ENCODE results near the gene INS. TPM values are rescaled to one million over a fixed set of nuclear protein-coding genes. Genes with fewer than 3 reads are reported as not detected.

The INS gene
- total RNA-seq, 4 donors from 2014 or later, result not detected

DNA sequence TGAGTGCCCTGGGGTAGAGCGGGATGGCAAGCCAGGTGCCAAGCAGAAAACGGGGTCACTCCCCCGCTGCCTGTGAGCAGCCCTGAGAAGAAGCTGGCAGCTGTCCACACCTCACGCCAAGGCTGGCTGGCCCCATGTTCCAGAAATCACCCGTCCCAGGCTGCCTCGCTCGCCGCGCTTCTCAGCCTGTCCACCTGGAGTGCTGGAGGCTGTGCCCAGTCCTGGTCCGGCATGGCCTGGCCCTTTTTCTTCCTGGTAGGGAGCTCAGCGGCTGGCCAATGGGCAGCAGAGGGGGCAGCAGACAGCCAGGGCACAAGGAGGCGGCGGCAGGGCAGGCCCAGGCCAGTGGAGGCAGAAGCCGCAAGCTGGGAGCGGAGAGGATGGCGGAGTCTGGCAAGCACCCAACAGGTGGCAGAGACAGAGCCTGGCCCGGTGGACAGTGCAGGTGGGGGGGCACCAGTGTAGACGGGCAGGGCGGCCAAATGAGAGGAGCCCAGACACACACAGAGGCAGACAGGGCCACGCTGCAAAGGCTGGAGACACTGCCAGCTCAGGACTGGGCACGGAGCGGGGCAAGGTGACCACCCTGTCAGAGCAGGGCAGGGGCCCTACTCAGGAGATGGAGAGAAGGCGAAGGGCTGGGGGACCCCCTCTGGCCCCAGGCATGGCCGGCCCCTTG is 47.8 kb upstream of the INS start:
- Histone ChIP-seq H3K27ac (peak overlapping the region; percentile 19 to 36 (median 32)), H3K4me1 (peaks cover 10 to 15% of the 10 kb centered on the region in 2 donors), H3K36me3 (no peaks in the 10 kb centered on the region), H3K9me3 (no peaks in the 10 kb centered on the region), H3K27me3 (no peaks in the 10 kb centered on the region), H3K4me3 (replicated peaks in 1 of 3) (no peak overlapping the region)
- WGBS, 2 donors, result 57 to 66% methylated on average over 8 to 15 of the region's 24 CpGs
- TF ChIP-seq POLR2A (IDR thresholded peaks at IDR 0.05) (no peak), CTCF (IDR thresholded peaks at IDR 0.05) (peak in 5 of 6 experiments; percentile 44 to 74 (median 59))
- peak; percentile 95 to 96 for DNase-seq
- intact Hi-C loops (cut with DNase I), result loop anchor here (10.0 kb wide), 1 partner anchor 316 kb away; no protein-coding TSS in a partner anchor

GRCh38 chr11:2207773-2208621 is 47.0 kb upstream of the INS start:
- Histone ChIP-seq H3K9me3 (no peaks in the 10 kb centered on the region), H3K4me3 (replicated peaks in 1 of 3) (no peak overlapping the region), H3K36me3 (no peaks in the 10 kb centered on the region), H3K27ac (peak overlapping the region in 1 of 3 donors; percentile 32), H3K27me3 (no peaks in the 10 kb centered on the region), H3K4me1 (peaks cover 10 to 21% of the 10 kb centered on the region in 2 donors)
- intact Hi-C loops (cut with DNase I), result loop anchor here (10.0 kb wide), 1 partner anchor 317 kb away; no protein-coding TSS in a partner anchor
- 78 to 79% methylated on average over 22 to 24 of the region's 24 CpGs for whole genome bisulfite sequencing, 2 donors
- DNase-seq, result no peak
- TF ChIP-seq POLR2A (IDR thresholded peaks at IDR 0.05) (no peak), CTCF (IDR thresholded peaks at IDR 0.05) (no peak)

GRCh38 chr11:2207212-2207611 is 46.2 kb upstream of the INS start:
- no peak overlapping the region for H3K4me3 ChIP-seq (replicated peaks in 1 of 3)
- WGBS, 2 donors, result 84% methylated on average over 4 to 5 of the region's 11 CpGs
- peaks cover 12 to 29% of the 10 kb centered on the region in 2 donors for H3K4me1 ChIP-seq
- no peaks in the 10 kb centered on the region for H3K36me3 ChIP-seq
- no peaks in the 10 kb centered on the region for H3K27me3 ChIP-seq
- DNase-seq, result no peak
- no peaks in the 10 kb centered on the region for H3K9me3 ChIP-seq
- no peak for TF ChIP-seq POLR2A (IDR thresholded peaks at IDR 0.05)
- TF ChIP-seq CTCF (IDR thresholded peaks at IDR 0.05), result no peak
- intact Hi-C loops (cut with DNase I), result loop anchor here (10.0 kb wide), 1 partner anchor 318 kb away; no protein-coding TSS in a partner anchor
- H3K27ac ChIP-seq, result no peak overlapping the region

DNA sequence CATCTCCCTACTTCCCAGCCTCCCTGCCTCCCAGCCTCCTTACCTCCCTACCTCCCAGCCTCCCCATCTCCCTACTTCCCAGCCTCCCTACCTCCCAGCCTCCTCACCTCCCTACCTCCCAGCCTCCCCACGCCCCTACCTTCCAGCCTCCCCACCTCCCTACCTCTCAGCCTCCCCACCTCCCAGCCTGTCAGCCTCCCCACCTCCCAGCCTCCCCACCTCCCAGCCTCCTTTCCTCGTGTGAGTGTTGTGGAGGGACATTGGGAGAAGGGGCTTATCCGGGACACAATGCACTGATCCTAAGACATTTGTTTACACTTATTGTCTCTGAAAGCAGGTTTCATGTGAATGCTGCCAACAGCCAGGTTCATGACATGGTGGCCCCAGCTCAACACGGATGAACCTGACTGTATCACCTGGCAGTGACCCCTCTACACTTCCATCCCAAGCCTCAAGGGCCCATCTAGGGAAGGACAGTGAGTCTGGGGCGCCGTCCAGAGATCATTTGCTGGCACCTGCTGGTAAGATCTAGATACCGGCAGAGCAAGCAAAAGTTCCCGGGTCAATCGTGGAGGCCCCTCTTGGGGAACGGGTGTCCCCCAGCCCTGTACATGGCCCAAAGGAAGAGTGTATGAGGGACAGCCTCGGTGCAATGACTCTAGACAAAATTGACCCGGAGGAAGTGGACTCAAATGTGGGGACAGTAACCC is 45.1 kb upstream of the INS start:
- Histone ChIP-seq H3K27ac (no peak overlapping the region), H3K4me1 (peaks cover 18 to 36% of the 10 kb centered on the region in 2 donors), H3K4me3 (replicated peaks in 1 of 3) (no peak overlapping the region), H3K9me3 (no peaks in the 10 kb centered on the region), H3K27me3 (no peaks in the 10 kb centered on the region), H3K36me3 (no peaks in the 10 kb centered on the region)
- intact Hi-C loops (cut with DNase I), result loop anchor here (10.0 kb wide), 1 partner anchor 319 kb away; no protein-coding TSS in a partner anchor
- no peak for DNase-seq
- 86 to 89% methylated on average over 12 of the region's 12 CpGs for WGBS, 2 donors
- TF ChIP-seq POLR2A (IDR thresholded peaks at IDR 0.05) (no peak), CTCF (IDR thresholded peaks at IDR 0.05) (no peak)

All from thyroid gland (tissue), 4 donors.